NK-92 treated with Interleukin-12 subunit alpha and Interleukin-12 subunit beta, amount 100 ng/mL, for 24 hours (cell line): ENCODE data around the gene COL23A1.

Source experiments
- DNase-seq: peaks from one replicate; lab custom pipeline; 2025; lab: John Stamatoyannopoulos, UW

Gene COL23A1

DNA sequence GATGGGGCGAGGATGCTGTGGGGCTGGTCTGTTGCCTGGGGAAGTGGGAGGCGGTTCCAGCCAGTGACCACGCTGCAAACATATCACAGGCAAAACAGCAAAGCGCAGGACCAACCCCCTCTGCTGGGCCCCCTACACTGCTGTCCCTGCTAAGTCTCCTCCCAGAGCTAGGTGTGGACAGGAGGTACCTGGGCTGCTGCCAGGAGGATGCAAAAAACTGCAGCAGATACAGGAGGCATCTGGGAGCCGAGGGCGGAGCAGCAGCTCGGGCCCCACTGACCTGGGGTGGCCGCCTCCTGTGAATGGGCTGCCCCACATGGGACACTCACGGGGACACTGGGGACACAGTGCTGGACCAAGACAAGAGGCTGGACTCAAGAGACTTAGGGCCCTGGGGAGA lies 309.6 kb downstream of the COL23A1 start:
- no peak for DNase-seq

DNA sequence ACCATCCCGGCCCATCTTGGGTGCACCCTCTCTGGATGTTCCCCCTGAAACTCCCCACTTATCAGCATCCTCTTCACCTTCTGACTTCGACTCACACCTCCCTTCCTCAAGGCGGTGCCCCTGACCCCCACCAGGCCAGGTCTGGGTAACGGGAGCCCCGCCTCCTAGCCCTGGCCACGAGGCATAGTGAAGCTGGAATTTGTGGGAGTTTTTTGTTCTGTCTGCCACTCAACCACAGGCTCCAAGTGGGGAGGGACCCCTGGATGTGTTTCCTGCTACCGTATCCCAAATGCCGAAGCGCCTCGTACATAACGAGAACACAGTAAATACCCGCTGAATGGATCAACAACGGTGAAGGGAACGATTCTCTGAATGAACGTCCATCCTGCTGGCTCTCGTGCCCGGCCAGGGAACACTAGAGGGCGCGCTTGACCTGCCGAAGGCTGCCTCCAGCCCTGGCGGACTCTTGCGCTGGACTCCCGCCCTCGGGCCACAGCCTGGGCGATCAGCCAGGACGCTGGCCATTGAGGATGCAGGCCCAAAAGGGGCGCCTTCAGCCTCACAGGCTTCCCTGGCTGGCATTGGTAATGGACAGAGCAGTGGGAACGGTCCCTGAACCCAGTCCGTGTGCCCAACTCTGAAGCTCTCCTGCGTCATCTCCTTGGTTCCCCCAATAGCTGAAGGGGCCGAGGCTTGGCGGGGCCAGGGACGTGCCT lies 310.3 kb downstream of the COL23A1 start:
- peak; percentile 43 for DNase-seq

DNA sequence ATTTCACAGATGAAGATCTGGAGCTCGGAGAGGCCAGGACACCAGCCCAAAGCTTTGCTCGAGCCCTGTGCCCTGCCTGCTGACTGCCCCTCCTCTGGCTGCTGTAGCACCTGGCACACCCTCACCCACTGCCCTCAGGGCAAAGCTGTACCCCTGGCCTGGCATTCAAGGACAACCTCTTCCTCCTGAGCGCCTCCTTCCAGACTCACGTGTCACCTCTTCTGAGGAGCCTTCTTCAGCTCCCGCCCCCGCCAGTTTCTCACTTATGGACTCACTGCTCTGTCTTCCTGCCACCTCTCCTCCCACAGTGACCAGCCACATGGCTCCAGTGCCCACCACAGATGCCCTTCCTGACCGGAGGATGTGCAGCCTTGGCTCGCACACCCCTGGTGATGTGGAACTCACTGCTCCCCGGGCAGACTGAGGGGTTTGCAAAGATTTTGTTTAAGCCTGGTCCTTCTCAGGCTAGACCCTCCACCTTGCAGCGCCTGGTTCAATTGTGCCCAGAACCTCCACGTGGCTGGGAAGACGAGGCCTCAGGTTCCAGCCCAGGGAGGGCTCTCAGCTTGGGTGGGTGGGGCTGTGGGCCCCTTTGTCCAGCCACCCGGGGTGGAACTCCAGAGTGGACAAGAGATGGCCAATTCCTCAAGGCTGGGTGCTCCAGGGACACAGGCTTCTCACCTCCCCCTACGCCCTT lies 311.0 kb downstream of the COL23A1 start:
- no peak for DNase-seq

DNA sequence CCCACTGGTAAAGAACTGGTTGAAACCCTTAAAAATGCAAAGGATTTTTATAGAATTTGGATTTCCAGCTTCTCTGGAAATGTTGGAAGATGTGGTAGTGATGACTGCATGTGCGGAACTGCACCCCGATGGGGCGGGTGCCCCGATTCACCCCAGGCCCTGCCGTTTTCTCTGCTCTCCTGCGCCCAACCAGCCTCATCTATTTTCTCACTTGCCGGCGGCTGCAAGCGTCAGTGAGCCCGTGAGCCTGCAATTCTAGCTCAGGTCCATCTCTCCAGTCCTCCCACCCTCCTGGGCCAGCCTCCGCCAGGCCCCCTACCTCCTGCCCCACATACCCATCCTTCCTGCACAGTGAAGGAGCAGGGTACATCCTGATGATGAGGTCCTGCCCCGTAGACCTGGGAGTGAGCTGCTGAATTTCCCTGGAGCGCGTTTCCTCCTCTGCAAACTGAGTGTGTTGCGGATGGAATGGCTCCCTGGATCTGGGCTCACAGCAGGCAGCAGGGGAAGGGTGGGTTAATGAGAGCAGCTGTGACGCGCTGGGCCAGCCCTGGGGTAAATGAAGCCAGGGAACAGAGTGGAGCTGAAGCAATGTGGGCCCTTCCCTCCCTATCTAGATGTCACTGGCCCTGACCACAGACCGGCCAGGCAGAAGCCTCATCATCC lies 311.7 kb downstream of the COL23A1 start:
- DNase-seq, result no peak

DNA sequence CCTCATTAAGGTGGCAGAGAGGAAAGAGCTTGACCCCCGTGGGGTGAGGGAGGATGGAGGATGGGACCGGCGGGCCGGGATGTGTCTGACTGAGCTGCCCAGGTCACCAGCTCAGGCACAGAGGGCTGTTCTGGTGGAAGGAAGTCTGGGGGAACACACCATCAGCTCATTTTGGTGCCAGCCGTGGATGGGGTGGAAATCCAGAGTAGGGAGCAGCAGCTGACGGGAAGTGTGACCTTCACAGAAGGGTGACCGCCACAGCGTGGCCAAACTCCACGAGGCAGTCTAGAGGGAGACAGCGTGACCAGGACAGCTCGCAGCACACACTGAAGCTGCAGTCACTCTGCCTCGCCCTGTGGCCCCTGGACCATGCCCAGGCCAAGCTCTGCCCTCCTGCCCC lies 312.3 kb downstream of the COL23A1 start:
- DNase-seq, result no peak

DNA sequence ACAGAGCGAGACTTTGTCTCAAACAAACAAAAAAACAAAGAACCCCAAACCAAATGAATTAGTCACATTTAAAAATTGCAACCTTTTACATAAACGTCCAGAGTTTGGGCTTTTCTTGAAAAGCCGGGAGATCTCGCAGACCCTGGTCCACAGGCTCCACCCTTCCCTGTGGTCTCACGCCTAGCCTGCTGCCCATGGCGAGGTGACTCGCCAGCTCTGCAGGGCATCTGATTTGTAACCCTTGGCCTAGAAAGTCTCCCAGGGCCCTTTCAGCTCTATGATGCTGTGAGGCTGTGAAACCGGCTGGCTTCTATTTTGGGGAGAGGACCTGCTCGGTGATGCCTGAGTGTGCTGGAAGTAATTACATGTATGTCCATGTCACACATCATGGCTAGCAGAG lies 312.8 kb downstream of the COL23A1 start:
- no peak for DNase-seq

DNA sequence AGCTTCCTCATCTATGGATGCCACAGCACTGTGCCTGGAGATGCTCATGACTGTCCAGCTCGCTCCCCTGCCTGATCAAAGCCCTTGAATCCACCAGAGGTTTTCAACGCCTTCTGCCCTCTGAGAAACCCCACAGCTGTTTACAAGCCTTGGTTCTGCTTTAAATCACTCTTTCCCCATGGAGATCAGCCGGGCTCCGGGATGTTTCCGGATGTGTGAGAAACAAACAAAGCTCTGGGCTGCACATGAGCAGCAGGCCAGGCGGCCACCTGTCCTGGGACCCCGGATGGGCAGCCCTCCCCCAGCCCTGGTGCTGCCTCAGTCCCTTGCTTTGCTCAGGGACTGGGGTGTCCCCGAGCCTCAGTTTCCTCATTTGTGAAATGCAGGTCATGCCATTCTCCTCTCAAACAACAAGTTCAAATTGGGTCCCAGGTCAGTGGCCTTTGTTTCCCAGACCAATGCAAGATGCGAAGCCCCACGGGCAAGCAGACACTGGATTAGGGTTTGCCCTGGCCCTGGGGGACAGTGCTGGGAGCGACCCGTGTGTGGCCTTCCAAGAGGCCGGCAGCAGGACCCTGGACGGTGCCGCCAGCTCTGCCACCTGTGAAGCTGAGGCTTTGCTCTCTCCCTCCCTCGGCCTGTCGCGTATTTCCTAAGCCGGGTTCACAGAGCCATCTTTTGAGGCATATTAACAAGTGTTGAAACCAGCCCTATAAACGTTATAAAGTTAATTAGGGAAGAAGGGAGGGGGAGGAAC lies 315.2 kb downstream of the COL23A1 start:
- DNase-seq, result no peak

DNA sequence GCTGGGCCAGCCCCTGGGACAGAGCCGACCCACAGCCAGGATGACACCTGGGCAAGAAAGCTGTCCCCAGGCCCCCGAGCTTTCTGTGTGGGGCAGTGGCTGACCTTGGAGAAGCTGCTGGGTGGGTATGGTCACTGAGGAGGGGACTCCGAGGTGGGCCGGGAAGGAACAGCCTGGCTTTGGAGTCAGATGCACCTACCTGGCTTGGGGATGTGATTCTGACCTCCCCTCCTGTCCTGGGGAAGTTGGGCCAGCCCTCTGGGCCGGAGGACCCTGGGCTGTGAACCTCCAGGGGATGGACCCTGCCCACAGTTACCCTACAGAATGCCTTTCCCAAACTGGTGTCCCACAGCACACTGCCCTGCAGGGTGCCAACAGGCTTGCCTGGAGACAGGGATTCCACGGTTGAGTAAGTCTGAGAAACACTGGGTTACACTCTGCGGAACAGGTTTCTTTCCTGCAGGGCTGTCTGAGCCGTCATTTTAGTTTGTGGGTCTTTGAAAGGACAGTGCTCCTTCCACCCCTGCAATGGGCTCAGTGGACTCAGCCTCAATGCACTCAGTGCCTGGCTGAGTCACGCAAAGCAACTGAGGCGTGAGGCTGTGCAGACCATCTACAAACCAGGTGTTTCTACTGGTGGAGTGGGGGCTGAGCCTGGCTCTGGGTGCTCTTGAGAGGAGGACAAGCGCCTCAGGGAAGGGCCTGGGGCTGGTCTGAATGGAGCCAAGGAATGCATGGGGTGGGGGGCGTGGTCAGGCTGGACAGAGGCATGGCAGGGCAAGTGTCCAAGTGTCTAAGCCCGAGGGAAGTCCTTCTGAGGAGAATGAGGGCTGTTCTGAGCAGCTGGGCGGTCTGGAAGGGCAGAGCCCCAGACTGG lies 316.3 kb downstream of the COL23A1 start:
- no peak for DNase-seq

DNA sequence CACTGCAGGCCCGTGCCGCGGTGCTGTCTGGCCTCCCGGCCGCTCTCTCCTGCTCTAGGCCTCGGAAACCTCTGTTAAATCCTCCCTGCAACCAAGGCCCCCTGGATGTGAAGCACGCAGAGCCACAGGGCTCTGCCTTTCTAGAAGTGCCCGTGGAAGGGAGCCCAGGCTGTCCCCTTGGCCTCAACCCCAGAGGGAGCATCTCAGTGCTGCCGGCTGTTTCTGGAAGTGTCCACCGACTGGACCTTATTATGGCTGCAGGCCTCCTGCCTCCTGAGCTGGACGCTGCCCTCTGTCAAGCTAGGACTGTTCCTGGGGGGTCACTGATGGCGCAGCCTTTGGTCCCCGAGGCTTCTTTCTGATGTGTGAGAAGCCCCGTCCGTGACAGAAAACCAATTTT lies 317.2 kb downstream of the COL23A1 start:
- no peak for DNase-seq

DNA sequence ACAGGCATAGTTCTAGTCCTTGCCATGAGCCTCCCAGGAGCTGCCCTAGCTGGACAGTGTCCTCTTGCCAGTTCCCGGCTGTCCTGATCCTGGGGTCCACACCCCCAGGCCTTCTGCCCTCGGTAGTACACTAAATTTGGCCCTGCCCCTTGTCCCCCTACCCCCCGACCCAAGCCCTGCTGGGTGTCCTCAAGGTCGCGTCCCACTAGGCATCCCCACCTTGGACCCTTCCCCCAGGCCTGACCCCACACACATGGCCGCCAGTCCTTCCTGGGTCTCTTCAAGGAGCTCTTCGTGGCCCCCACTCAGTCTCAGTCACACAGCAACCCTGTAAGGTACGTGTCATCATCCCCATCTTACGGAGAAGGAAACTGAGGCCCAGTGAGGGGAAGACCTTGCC lies 317.6 kb downstream of the COL23A1 start:
- no peak for DNase-seq

DNA sequence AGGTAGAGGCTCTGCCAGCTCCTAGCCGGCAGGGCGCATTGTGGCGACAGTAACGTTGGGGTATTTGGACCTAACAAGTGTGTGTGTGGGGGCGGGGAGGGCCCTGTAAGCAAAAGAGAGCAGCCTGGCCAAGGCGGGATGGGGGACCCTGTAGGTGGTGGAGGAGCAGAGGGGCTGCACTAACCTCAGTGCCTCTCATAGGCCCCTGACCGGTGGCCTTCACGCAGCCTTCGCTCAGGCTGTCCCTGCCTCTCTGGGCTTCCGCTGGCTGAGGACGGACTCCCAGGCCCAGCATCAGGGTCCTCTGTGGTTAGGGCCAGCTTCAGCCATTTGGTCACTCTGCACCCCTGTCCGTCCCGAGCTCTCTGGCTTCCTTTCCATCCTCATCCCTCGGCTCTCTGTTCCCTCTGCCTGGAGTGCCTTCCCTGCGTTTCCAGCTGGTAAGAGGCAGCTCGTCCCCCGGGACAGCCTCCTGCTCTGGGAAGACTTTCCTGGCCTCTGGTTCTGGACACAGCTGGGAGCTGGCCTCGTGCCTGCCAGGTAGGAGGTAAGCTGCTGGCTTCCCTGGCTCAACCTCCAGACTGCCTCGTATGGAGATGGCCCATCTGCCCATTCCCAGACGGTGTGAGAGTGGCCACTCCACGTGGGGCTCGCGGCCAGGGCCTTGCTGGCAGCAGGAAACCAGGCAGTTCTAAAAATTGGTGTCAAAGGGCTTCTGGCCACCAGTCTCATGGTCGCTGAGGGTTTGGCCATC lies 318.3 kb downstream of the COL23A1 start:
- DNase-seq, result no peak

DNA sequence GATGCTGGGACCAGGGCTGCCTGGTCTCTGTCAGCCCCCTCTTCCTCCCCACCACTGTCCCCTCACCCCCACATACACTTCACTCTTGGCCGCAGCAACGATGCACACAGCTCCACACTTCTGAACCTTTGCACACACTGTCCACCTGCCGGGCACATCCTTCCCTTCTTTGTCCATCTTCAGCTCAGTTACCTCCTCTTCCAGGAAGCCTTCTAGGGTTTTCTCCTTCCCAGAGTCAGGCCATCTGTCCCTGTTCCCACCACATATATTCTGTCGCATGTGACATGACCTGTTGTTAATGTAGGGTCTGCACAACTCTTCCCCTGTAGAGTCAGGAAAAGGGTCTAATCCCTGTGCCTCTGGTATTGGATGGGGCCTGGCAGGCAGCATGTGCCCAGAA lies 319.0 kb downstream of the COL23A1 start:
- DNase-seq, result no peak

DNA sequence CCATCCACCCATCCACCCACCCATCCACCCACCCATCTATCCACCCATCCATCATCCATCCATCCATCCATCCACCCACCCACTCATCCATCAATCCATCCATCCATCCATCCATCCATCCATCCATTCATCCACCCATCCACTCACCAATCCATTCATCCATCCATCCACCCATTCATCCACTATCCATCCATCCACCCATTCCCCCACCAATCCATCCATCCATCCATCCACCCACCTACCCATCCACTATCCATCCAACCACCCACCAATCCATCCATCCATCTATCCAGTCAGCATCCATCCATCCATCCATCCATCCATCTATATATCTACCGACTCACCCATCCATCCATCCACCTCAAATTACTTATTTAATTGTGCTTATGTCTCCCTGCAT lies 320.7 kb downstream of the COL23A1 start:
- DNase-seq, result no peak

DNA sequence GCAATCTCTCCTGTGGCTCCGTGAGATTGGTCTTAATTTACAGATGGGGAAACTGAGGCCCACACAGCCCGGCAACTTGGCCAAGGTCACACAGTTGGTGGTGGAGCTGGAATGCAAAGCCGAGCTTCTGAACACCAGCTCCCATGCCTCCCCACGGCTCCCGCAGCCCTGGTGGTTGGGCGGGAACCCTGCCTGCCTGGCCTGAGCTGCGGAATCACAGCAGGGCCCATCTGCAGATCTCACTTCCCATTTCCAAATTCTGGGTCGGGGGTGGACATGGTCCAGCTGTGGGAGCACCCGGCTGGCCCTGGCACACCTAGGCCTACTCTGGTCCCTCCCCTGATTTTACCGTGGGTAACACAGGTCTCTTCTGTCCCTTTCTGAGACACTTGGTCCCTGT lies 322.3 kb downstream of the COL23A1 start:
- no peak for DNase-seq

DNA sequence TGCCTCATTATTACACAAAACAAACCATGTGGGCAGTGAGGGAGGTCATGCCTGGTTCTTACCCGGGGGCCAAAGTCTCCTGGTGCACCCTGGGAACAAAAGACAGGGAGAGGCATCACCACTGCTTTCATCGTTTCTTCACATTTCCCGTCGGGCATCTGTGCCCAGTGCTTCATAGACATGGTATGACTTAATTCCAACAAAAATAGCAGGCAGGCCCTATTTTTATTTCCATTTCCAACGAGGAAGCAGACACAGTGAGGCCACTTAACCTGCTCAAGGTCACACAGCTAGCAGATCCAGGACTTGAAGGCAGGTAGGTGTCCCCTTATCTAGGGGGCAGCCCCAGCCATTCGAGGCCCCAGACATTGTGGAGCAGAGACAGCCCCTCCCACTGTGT lies 322.9 kb downstream of the COL23A1 start:
- DNase-seq, result no peak

DNA sequence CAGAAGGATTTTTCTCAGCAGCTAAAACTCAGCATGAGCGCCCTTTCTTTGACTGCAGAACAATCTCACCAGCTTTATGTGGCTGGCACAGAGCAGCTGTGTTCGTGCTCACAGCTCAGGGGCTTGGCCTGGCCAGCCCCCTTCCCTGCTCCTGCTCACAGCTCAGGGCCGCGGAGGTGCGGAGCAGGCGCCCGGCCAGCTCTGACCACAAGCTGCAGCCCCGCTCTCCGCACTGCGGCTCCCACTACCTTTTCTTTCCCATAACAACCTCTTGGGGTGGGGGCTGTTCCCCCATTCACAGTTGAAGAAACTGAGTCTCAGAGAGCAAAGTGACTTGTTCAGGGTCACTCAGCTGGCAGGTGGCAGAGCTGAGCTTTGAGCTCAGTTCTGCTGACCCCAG lies 323.6 kb downstream of the COL23A1 start:
- DNase-seq, result no peak

DNA sequence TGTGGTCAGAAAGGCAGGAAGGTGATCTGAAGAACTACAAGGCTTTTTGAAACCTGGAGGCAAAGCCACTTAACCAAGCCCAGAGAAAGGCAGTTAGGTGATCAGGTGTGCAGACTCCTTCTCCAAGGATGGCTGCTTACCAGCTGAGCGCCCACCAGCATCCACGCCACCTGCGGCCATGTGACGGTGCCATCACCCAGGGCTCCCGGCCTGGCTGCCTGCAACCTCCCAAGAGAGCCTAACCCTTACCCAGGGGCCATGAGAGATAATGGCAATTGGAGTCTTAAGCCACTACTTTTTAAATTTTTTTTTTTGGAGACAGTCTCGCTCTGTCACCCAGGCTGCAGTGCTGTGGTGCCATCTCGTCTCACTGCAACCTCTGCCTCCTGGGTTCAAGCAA lies 324.4 kb downstream of the COL23A1 start:
- no peak for DNase-seq

DNA sequence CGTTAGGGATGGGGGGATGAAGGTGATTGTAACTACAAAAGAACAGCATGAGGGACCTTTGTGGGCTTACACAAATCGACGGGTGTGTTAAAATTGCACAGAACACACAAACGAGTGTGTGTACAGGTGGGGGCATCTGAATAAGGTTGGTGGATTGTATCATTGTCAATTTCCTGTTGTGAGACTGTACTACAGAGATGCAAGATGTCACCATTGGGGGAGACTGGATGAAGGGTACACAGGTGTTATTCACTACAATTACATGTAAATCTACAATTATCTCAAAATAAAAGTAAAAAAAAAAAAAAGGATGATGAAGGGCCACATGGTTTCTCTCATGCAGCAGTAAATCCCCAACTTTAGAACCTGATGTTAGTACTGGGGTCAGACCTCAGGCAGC lies 326.1 kb downstream of the COL23A1 start:
- no peak for DNase-seq

DNA sequence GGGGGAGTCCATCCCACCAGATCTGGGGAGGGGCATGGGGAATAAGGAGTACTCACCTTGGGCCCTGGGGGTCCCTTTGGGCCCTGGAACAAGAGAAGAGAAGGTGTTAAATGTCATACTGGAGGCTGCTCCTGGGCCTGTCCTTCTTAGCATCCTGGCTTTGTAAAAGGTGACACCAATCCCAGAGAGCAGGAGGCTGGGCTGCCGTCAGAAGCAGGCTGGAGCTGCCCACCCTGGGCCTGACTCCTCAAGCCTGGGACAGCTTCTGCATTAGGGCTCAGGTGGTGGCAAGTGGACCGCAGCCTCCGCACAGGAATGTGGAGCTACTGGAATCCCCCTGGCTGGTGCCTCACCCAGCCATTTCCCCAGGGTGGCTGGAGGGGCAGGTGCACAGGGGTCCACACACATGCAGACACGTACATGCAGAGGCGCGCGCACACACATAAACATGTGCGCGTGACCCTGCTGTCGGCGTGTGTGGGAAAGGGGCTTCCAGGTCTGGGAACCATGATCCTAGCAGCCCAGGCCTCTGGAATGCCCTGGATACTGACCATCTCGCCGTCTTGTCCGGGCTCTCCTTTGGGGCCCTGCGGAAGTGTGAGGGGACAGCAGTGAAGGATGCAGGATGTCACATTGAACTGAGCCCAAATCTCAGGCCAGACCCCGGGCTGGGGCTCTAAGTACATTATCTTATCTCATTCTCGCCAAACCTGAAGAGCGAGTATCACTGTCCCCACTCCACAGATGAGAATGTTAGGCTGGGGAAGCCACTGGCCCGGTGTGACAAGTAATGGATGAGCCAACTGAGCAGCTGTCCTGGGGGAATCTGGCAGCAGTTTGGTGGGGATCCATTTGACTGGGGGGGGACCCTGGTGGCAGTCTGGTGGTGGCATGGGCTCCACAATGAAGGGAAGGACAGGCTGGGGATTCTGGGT lies 328.3 kb downstream of the COL23A1 start:
- no peak for DNase-seq
